HG03066 (cell line): ENCODE data around the gene C1D.
"Not testable (repeated sequence)": the region's sequence is repeated elsewhere in the genome, so short reads cannot be mapped to it uniquely, and the experiment has no call there.

Source experiments
- ATAC-seq: cut with Tn5 transposase; IDR thresholded peaks from one replicate; pipeline ENCODE4 v1.9.1; 2021; ENCODE audit warnings: low read depth; ENCODE audit not compliant: unreplicated experiment

Gene C1D, protein sequence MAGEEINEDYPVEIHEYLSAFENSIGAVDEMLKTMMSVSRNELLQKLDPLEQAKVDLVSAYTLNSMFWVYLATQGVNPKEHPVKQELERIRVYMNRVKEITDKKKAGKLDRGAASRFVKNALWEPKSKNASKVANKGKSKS

DNA sequence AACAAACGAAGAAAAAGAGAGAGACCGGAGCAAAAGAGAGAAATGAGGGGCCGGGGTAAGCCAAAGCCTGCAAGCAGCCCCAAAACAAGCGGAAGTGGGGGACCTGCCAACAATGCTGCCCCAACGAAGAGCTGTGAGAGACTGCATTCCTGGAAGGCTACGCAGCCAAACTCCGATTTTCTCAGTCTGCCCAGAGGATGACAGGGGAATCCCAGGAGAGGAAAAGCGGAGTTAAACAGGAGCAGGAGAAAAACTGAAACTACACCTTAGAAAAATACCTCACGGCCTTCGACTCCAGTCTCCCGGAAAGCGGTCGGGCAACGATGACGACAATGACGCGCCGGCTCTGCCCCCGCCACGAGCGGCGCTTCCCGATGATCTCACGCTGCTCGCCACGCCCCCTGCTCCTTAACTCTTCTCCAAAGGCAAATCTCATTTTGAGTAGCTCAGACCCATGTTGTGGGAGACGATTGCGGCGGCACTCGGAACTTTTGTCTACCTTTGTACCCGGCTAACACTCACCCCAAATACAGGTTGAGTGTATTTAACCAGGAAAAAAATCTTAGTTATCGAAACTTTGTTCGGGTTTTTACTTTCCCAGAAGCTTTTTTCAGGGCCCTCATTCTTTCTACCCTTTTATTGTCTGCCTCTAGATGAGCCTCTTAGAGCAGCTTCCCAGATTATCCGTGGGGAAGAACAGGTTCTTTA is at the start of gene C1D:
Gene C1D, minus strand, starts transcription at position 325 of the 708 bp plus-strand sequence. CDS start 15,694 bp downstream, outside the sequence.
- ATAC-seq = peak; percentile 90

DNA sequence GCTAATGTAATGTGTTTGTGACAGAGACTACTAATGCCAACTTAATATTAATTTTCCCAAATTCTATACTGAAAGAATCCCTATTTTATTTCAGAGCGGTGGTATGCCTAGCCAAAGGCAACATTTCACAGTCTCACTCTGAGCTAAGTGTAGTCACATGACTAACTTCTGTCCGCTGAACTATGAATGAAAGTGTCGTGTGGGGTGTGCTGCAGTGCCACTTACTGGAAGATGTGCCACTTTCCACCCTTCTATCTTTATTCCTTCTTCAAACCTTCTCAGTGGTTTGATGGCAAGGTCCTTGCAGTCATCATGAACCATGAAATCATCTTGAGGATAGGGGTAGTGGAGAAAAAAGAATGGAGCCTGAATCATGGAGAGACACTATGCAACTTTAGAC is 47.3 kb upstream of the C1D start:
- ATAC-seq = no peak

DNA sequence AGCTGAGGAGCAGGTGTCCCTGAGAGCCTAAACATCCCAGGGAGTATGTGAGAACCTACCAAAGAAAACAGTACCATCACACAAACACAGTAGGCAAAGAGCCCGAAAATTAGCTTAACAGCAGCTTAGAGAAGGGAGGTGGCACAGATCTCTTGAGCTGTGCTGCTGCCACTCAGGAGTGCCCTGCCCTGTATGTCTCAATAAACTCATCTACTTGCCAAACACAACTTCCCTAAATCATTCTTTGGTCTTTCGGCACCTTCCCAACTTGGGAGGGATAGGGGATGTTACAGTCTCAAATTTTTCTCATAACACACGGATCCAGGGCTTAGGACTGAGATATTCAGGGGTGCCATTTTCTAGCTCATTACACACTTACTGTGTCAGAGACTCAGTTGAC is 45.3 kb upstream of the C1D start:
- no peak for ATAC-seq

DNA sequence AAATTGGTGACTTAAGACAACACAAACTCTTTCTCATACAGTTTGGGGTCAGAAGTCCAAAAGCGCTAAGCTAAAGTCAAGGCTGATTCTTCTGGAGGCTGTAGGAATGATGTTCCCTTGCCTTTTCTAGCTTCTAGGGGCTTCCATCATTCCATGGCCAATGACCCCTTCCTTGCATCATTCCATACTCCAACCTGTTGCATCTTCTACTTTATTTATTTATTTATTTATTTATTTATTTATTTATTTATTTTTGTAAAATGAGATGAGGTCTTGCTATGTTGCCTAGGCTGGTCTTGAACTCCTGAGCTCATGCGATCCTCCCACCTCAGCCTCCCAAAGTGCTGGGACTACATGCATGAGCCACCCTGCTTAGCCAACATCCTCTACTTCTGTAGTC is 44.7 kb upstream of the C1D start:
- no peak for ATAC-seq

DNA sequence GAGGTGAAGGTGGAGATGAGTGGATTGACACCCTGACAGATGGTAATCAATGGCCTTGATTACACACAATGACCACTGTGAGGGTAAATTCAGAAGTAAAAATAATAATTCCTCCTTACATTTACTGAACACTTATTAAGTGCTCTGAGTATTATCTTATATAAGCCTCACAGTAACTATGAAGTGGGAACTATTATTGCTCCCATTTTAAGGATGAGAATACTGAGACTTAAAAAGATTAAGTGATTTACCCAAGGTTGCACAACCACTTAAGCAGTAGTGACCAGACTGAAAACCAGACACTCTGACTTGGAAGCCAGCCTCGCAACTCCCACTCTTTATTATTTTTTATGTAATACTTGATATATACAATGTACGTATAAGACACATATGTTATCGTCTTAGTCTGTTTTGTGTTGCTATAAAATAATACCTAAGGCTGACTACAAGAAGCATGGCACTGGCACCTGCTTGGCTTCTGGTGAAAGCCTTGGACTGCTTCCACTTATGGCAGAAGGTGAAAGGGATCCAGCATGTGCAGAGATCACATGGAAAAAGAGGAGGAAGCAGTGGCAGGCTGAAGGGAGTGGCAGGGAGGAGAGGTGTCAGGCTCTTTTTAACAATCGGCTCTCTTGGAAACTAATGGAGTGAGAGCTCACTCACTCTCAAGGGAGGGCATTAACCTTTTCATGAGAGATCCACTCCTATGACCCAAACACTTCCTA is 41.5 kb upstream of the C1D start:
- ATAC-seq = no peak

DNA sequence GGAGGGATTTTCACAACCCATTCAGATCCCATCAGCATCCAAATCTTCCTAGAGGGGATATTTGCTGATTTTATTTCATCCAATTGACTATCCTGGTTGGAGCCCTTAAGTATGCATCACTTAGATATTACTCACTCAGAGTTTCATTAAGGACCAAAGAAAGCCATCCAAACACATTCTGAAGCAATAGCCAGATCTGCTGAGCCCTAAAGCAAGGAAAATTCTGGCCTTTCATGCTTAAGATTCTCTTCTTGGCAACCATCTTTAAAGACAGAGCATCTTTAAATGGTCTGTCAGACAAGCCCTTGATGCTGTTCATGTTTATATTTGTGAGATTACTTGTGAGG is 40.9 kb upstream of the C1D start:
- ATAC-seq = no peak

DNA sequence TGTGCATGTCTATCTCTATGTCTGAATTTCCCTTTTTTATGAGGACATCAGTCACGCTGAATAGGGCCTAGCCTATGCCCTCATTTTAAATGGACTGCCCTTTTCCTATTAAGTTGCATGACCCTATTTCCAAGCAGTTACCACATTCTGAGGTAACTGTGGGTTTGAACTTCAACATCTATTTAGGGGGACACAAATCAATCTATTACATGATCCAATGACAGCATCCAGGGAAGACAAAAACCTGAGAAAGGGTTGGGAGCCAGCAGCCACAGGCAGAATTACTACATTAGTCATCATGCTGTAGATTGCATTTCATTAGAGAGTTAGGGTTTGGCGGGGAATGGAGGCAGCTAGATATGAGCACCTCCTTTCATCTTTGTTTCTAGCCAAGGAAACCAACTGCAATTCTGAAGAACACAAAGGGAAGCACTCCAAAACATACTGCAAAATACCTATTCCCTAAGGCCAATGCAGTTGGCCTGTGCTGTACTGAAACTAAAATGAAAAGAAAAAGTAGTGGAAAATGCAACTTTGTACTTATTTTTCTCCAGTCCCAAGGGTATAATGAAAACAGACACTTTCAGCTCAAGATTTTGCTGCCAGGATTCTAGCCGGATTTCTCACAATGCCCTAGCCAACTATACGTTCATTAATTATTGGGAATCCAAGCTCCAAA is 40.4 kb upstream of the C1D start:
- ATAC-seq = no peak

DNA sequence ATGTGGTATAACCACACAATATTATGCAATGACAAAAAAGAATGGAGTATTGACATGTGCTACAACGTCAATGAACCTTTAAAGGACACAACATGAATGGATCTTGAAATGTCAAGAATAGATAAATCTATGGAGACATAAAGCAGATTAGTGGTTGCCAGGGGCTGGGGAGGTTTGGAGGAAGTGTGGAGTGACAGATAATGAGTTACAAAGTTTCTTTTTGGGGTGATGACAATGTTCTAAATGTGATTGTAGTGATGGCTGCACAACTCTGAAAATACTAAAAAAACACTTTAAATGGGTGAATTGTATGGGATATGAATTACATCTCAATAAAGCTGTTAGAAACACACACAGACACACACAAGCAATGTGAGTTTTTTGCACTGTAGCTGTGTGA is 37.4 kb upstream of the C1D start:
- no peak for ATAC-seq

DNA sequence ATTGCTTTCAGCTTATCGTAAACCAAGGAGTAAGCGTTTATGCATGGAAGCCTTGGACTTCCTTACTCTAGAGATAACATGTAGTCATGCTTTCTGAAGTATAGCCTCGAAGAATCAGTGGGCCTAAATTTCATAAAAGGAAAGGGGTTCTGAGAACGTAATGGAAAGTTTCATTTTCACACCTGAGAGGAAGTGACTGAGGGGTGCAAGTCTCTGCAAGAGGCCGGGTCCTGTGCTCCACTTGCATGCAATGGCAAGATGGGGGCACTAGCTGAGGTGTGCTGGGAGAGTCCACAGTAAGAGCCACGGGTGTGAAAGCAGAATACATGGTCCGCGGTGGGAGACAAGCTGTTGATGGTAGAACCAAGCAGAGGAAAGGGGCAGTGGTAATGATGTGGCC is 36.5 kb upstream of the C1D start:
- ATAC-seq = no peak

DNA sequence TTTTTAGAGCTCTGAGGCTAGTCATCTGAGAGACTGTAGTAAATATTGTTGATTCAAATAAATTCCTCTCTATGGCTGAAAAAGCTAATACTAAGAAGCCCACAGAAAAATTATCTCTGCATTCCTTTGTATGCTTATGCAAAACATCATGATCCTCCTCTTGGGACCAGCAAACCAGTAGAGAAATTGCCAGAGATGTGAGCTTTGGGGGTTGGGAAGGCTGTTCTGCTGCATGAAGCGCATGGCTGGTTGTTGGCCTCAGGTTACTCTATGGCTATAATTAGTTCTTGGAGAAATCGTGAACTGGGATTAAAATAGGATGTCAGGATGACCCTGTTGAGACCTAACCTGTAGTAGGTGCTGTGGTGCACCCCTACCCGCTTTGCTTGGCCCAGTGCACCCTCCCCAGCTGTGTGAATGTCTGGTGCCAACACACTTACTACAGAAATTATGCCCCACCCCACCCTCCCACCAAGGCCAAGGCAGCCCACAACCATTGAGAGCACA is 35.5 kb upstream of the C1D start:
- ATAC-seq = no peak

DNA sequence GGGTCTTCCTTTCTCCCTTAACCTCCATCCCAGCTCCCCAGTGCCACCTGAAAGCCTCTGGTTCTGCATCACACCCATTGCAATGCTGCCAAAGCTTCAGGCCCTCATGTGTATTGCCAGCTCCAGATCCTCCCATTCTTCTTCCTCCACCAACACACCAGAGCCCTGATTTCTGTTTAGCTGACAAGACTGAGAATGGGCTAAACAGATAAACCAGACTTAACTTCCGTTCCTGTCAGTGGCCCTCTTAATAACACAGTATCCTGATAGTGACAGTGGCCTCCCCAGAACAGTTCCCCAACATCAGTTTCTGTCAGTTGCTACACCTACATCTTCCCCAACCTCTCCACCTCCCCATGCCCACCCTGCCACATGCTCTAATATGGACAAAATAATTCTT is 31.3 kb upstream of the C1D start:
- ATAC-seq = no peak

DNA sequence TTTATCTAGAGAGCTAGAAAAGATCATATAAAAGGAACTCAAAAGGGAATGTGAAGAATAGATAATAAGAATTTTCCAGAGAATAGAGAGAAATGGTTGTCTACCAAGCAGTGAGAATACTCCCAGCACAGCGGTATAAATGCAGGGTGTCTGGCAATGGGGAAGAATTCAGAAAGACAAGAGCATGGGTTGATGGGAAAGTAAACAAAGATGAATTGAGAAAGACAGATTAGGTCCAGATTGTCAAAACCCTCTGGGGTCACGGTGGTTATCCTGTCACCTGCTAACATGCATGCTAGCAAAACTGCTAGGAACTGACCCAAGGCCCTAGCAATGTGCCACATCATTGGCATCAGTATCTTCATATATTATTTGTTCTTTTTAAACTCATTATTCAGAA is 30.8 kb upstream of the C1D start:
- no peak for ATAC-seq

DNA sequence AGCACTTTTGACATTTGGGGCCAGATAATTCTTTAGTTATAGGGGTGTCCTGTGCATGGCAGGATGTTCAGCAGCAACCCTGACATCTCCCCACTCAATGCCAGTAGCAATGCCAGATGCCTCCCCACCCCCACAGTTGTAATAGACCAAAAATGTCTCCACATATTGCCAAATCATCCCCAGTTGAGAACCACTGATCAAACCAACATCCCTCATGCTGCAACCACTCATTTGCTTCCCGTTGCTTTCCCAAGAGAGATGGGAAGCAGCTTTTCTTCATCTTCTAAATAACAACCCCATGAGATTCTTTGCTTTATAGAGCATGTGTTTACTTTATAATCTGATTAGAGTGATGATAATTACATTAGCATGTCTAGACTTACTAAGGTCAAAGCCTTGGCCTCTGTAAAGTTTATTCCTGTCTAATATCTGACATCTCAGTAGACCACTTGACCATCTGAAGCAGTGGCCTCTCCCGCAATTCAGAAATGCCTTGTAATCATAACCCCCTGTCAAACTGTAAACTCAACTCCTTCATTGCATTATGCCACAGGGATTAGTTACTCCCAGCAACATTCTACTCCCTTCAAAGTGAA is 28.7 kb upstream of the C1D start:
- no peak for ATAC-seq

DNA sequence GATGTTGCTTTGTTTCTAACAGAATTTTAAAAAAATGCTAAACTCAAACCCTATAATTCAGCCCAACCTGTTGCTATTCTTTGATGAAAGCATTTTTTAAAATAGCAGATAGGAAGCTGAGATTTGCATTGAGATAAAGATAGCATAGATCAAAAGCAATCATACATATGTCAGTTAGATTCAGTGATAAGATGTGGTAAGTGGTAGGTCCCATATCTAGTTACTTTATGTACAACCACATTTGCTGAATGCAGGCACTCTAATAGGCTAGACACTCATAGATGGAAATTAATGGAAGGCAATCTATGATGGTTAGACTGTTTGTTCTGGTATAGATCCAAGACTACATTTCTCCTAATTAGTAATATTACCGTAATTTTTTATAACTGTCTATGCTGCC is 27.2 kb upstream of the C1D start:
- no peak for ATAC-seq

DNA sequence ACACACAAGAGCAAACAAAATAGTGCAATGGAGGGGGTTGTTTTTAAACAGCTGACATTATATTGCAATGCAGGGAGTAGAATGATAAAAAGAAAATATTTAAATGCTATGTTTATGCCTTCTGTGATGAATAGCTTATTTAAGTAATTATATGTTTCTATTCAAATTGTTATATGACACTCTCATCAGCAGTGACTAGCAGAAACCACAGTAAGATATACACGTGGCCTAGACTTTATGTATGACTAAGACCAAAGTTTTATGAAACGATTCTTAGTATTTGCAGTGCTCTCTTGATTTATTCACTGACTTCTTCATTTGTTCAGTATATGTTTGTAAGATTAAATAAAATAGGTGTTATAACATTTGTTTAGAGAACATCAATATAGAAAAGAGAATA is 26.1 kb upstream of the C1D start:
- no peak for ATAC-seq

DNA sequence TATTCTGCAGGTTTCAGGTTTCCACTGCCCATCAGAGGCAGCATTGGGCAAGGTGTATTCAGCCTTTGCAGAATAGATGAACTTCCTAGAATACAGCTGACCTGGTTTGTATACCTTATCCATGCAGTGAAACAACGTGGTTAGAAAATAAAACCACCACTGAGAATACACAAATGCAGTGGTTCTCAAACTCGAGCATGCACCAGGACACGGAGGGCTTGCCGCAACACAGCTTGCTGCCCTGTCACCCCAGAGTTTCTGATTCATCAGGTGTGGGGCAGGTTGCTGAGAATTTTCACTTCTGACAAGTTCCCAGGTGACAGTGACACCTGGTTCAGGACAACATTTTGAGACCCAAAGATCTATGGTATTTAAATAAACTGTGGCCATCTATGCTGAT is 23.4 kb upstream of the C1D start:
- no peak for ATAC-seq

DNA sequence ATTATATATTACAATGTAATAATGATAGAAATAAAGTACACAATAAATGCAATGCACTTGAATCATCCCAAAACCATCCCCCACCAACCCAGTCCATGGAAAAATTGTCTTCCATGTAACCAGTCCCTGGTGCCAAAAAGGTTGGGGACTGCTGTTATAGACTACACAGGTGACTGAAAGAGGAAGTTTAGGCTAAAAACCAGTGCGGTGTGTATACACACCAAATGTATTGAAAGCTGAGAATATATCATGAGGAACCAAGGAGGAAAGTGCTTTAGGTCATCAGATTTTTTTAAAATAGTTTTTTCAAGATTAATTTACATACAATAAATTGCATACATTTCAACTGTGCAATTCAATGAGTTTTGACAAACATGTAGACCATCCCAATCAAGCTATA is 20.5 kb upstream of the C1D start:
- peak; percentile 72 for ATAC-seq

DNA sequence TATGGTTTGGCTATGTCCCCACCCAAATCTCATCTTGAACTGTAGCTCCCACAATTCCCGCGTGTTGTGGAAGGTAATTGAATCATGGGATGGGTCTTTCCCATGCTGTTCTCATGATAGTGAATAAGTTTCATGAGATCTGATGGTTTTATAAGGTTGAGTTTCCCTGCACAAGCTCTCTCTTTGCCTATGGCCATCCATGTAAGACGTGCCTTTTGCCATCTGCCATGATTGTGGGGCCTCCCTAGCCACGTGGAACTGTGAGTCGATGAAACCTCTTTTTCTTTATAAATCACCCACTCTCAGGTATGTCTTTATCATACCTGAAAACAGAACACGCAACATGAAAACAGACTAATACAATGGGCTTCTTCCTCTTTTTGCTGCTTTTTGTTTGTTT is 11.2 kb upstream of the C1D start:
- ATAC-seq = no peak

DNA sequence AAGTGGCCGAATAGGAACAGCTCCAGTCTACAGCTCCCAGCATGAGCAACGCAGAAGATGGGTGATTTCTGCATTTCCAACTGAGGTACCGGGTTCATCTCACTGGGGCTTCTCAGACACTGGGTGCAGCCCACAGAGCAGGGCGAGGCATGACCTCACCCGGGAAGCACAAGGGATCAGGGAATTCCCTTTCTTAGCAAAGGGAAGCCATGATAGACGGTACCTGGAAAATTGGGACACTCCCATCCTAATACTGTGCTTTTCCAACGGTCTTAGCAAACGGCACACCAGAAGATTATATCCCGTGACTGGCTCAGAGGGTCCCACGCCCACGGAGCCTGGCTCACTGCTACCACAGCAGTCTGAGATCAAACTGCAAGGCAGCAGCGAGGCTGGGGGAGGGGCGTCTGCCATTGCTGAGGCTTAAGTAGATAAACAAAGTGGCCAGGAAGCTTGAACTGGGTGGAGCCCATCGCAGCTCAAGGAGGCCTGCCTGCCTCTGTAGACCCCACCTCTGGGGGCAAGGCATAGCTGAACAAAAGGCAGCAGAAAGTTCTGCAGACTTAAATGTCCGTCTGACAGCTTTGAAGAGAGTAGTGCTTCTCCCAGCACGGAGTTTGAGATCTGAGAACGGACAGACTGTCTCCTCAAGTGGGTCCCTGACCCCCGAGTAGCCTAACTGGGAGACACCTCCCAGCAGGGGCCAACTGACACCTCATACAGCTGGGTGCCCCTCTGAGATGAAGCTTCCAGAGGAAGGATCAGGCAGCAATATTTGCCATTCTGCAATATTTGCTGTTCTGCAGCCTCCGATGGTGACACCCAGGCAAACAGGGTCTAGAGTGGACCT is 1.2 kb upstream of the C1D start:
- not testable (repeated sequence) for ATAC-seq

DNA sequence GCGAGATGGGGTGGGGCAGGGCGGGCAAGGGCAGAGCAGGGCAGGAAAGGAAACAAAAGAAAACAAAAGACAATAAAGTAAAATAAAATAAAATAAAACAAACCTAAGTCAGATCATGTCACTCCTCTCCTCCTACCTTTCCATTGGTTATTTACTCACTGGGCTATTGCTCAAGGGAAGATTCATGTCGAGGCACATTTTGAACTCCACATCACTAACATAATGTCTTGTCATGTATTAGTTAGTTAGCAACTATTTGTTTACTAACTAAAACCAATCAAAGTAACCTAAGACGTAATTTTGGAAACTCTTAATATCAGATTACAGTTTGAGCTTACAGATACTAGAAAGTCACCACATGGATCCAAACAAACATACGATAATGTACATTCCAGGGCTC is 2.2 kb downstream of the C1D start:
- ATAC-seq = no peak
